ENCODE results near the gene CDH4.

The CDH4 gene

GRCh38 chr20:61698598-61699494, 446.8 kb downstream of the CDH4 start:
- no peak for DNase-seq

DNA sequence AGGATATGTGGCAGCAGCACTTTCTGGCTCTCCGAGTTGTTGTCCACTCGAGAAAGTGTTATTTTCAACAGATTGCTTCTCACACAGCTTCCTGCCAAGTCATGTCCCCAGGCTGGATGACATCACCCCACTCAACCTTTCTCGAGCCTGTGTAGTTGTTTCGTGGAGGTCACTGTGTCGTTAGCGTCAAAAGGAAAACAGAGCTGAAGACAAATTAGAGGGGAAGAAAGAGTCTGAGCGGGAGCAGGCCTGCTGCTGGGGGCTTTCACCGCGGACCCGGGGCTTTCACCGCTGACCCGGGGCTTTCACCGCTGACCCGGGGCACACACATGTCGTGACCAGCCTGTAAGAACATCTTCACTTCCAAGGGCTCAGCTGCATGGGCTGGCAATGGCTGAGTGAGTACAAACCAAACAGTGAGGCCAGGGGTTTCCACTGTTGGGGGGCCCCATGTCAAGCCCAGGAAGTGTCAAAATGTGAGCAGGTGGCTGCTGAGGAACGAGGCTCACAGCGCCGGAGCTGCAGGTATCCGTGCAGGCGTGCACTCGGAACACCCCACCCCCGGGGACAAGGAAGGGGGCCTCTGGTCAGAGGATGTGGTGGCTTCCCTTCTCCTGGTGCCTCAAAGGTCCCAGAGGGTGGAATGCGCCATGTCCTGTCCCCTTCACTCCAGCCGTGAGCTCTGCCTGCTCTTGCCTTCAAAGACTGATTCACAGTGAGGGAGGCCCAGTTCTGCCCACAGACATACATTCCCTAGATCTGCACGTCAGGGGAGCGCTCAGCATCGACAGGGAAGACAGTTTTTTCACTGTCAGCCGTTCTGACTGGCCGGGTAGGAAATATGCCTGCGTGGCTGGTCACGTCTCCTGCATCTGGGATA, 447.7 kb downstream of the CDH4 start:
- DNase-seq = no peak

- DNase-seq = no peak
Observed at GRCh38 chr20:61700595-61701140, 448.6 kb downstream of the CDH4 start.

- no peak for DNase-seq
Observed at GRCh38 chr20:61701401-61701800, 449.3 kb downstream of the CDH4 start.

- no peak for DNase-seq
Observed at GRCh38 chr20:61701802-61702201, 449.7 kb downstream of the CDH4 start.

DNA sequence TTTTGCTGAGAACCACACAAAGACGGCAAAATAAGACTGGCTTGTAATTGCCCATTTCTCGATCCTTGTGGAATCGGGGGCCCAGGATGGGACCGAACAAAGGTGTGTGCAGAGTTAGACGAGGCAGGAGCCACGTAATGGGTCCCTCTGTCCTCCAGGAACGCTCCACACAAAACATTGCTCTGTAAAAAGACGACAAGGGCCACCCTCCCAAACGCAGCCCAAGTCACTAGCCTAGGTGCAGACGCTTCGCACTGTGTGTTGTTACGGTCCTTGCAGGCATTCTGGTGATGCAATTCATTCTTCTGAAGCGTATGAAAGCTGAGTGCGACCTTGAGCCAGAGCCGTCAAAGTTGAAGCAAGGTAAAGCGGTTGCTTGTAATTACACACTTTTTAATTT, 450.2 kb downstream of the CDH4 start:
- DNase-seq = no peak

GRCh38 chr20:61704661-61705060, 452.6 kb downstream of the CDH4 start:
- DNase-seq = no peak

- DNase-seq = no peak
Observed at GRCh38 chr20:61705386-61706258, 453.6 kb downstream of the CDH4 start.

- no peak for DNase-seq
Observed at GRCh38 chr20:61706259-61706961, 454.3 kb downstream of the CDH4 start.

- DNase-seq = no peak
Observed at GRCh38 chr20:61708891-61709290, 456.8 kb downstream of the CDH4 start.

GRCh38 chr20:61710108-61710507, 458.0 kb downstream of the CDH4 start:
- no peak for DNase-seq

DNA sequence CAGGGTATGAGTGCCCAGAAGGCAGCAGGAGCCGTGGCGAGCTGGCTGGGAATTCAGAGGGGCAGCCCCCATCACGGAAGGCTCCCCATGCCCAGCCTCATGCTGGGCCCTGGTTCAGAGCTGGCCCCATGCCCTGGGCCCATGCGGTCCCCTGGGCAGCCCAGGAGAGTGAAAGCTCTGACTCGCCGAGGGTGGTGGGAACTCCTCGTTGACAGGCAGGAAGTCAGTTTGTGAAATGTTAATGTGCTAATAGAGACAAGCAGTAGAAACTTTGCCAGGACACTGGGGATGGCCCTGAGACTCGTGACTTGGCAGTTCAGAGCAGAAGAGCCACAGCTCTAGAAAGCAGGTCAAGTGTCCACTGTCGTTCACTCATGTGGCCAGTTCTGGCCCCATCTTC, 460.6 kb downstream of the CDH4 start:
- no peak for DNase-seq

DNA sequence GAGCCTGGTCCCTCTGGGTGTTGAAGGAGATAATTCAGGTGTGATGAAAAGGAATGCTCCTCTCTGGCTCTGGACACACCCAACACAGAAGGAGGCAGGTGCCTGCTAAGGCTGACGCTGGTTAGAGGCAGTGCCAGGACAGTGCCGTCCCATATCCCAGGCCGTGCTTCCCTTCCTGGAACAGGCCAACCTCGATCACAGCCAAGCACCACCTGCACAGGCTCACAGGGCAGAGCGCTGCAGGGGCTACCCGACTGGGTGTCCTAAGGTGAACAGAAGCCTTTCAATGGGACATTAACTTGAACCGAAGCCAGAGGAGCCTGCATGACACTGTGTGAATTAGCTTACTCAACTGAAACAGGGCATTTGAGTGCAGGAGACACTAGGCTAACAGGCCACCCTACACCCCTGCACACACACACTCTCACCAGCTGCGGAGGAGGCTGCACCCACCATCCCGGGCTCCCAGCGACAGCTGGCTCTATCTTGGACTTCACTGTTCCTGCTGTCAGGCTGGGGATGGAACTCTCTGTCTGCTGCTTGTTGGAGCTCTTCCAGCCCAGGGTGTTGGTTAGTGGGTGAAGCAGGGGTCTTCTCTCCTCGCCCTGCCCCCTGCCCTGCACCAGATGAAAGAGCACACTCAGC, 466.4 kb downstream of the CDH4 start:
- DNase-seq = no peak

- DNase-seq = peak in 1 of 2 donors; percentile 3
Observed at GRCh38 chr20:61719691-61720347, 467.8 kb downstream of the CDH4 start.

DNA sequence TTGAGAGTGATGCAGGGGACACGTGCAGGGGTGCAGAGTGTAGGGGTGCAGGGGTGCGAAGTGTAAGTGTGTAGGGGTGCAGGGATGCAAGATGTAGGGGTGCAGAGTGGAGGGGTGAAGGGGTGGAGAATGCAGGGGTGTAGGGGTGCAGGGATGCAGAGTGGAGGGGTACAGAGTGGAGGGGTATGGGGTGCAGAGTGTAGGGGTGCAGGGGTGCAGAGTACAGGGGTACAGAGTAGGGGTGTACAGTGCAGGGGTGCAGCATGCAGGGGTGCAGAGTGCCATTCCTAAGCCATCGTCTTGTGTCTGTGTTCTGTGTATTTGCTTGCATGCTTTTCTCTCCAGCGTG, 468.3 kb downstream of the CDH4 start:
- DNase-seq = no peak

DNA sequence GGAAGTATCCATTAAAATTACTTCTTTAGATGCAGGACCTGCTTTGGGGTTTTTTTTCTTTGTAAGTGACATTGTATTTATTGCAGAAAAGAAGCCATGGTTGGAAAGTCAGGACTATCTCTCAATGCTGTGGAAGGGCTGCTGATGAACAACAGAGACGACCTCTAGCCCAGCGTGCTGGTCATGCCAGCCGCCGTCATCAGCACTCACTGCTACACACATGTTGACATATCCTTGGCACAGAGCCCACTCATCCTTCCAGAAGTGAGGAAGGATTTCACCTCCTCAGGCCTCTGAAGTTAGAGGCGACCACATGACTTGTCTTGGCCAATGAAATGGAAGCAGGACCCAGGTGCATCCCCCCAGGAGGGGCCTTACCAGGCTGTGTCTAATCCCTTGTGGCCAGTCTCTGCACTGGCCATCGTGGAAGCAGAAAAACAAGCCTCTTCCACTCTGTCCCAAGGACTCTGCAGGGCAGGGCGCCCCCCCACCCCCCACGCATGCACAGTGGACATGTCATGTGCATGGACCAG, 470.2 kb downstream of the CDH4 start:
- DNase-seq = no peak

- no peak for DNase-seq
Observed at GRCh38 chr20:61723529-61724257, 471.6 kb downstream of the CDH4 start.

DNA sequence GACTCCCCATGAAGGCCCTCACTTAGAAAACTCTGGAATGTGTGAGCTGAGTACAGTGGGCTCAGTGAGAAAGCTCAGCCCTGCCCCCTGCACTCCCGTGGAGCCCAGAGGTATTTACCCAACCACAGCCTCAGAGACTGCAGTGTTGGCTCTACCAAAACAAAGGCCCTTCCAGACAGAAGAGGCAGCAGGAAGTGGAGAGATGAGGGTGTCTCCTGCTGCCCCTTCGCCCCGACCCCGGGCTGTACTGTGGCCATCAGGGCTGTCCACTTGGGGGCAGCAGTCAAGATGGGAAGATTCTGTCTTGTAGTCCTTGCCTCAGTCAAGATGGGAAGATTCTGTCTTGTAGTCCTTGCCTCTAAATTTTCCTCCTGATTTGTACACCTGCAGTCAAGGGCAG, 472.3 kb downstream of the CDH4 start:
- no peak for DNase-seq

DNA sequence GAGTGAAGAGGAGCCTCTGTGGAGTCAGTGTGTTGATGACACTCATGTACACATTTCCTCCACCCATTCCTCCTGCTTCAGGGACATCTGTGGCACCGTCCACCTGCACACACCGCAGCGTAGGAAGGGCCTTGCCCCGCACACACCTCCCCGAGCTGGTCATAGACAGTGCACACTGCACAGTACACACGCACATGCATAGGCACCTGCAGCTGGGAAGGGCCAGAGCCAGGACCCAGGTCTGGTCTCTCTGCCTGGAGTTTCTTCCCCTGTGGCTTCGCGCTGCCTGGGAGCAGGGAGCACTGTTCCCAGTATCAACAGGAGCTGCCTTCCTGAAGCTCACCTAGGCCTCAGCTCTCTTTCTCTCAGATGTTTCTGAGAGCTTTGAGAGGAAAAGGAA, 473.1 kb downstream of the CDH4 start:
- no peak for DNase-seq

DNA sequence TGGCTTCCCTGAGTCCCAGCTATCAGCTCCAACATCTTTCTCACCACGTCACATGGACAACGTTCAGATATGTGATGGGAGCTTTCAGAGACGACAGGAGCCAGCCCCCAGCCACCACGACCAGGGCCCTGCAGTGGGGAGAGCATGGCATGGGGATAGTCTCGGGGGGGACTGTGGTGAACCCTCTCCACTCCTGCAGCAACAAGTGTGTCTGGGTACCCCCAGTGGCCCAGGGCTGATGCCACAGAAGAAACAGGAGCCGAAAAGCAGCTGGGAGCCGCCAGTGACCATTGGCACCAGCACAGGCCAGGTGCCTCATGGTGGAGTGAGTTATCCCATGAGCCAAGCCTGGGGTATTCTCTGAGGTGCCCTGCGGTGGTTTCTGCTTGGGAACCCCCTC, 473.9 kb downstream of the CDH4 start:
- no peak for DNase-seq

Data from inflammatory macrophage (primary cell).